A673 (cell line): ENCODE measurements around the gene SLC20A1.

ENCODE experiments used
- EZH2 ChIP-seq: fragments of 200-600 bp; sonication (generic); IDR thresholded peaks from 2 replicates; pipeline ENCODE4 v1.6.1; 2017; ENCODE audit warnings: borderline replicate concordance, low read depth, mild to moderate bottlenecking, mixed read lengths, antibody characterized with exemption, low read length; ENCODE audit not compliant: poor library complexity, severe bottlenecking
- TF ChIP-seq, protein P1 (sequence below): fragments of 300-800, 200-600 bp; sonication (generic); conservative IDR thresholded peaks from 2 replicates; pipeline ENCODE4 v1.5.1; 2017; ENCODE audit warnings: low read depth, mild to moderate bottlenecking, antibody characterized with exemption, low read length, moderate library complexity, mixed read lengths

DNA sequence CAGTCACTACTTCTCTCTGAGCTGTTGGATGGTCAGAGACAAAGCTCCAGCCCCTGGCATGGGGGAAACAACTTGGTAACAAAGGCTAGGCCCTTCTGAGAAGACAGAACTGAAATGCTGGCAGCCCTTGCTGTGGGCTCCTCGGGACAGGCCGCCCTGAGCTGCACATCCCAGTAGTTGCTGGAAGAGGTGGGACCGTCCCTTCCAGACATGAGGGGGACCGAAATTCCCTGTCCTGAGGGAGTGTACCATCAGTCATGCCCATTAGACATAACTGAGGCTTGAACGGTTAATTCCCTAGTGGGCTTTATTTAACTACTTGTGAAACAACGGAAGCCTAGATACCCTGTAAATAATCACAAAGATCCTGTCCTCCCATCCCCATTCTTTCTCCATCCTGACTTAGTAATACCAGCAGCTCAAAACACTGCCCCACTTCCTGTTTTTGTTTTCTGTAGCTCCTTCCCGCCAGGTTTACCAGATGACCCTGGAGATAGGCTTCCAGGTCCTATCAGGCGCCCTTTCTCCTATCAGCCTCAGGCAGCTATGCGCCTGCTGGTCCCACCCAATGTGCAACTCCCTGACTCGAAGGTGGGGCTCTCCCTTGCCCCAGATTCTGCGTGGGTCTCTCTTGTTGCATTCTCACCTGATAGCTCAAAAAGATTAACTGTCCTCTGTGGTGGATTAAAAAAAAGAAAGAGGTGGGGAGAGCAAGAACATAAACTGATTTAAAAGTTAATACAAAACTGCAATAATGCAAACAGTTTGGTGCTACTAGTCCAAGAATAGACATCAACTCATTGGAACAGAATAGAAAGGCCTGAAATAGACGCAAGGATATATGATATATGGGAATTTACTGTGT is 38.0 kb downstream of the SLC20A1 start:
- TF ChIP-seq, protein P1, sequence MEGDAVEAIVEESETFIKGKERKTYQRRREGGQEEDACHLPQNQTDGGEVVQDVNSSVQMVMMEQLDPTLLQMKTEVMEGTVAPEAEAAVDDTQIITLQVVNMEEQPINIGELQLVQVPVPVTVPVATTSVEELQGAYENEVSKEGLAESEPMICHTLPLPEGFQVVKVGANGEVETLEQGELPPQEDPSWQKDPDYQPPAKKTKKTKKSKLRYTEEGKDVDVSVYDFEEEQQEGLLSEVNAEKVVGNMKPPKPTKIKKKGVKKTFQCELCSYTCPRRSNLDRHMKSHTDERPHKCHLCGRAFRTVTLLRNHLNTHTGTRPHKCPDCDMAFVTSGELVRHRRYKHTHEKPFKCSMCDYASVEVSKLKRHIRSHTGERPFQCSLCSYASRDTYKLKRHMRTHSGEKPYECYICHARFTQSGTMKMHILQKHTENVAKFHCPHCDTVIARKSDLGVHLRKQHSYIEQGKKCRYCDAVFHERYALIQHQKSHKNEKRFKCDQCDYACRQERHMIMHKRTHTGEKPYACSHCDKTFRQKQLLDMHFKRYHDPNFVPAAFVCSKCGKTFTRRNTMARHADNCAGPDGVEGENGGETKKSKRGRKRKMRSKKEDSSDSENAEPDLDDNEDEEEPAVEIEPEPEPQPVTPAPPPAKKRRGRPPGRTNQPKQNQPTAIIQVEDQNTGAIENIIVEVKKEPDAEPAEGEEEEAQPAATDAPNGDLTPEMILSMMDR: no peak
- TF ChIP-seq EZH2: no peak
